Measurements from ENCODE around the gene SATL1.

The SATL1 gene

DNA sequence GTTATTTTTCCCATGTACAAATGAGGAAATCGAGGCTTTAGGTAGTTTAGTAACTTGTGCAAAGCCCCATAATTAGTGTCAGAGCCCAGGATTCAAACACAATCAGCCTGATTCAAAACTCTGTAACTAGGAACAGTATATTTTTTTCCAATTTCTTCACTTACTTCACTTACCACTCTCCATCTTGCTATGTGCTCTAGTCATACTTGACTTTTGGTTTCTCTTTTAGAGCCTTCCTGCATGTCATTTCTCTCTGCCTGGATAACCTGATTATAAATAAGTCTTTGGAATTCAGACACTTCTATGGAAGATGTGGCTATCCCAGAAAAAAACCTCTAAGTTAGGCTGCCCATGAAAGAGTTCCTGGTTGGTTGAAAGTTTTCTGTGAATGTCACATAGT, 22.2 kb downstream of the SATL1 start:
- no peaks in the 10 kb centered on the region for H3K36me3 ChIP-seq (ENCODE audit: control insufficient read depth, low read length)
- H3K9me3 ChIP-seq (ENCODE audit: control insufficient read depth, insufficient read depth, low read length) = no peaks in the 10 kb centered on the region
- no peaks in the 10 kb centered on the region for H3K9me2 ChIP-seq (replicated peaks; ENCODE audit: control insufficient read depth, low read length)
- H3F3A ChIP-seq (ENCODE audit: control insufficient read depth, insufficient read depth) = no peaks in the 10 kb centered on the region
- no peak overlapping the region for H3K4me3 ChIP-seq (ENCODE audit: low read length)
- no peak overlapping the region for H3K27ac ChIP-seq (ENCODE audit: low read depth, low read length)
- no peaks in the 10 kb centered on the region for H4K20me1 ChIP-seq (ENCODE audit: control insufficient read depth, insufficient read depth, low read depth, low read length)
- no peaks in the 10 kb centered on the region for H3K4me1 ChIP-seq (ENCODE audit: control insufficient read depth, low read length)
- TF ChIP-seq, protein P1, sequence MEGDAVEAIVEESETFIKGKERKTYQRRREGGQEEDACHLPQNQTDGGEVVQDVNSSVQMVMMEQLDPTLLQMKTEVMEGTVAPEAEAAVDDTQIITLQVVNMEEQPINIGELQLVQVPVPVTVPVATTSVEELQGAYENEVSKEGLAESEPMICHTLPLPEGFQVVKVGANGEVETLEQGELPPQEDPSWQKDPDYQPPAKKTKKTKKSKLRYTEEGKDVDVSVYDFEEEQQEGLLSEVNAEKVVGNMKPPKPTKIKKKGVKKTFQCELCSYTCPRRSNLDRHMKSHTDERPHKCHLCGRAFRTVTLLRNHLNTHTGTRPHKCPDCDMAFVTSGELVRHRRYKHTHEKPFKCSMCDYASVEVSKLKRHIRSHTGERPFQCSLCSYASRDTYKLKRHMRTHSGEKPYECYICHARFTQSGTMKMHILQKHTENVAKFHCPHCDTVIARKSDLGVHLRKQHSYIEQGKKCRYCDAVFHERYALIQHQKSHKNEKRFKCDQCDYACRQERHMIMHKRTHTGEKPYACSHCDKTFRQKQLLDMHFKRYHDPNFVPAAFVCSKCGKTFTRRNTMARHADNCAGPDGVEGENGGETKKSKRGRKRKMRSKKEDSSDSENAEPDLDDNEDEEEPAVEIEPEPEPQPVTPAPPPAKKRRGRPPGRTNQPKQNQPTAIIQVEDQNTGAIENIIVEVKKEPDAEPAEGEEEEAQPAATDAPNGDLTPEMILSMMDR (IDR thresholded peaks at IDR 0.05; ENCODE audit: low read depth, low read length, poor library complexity, severe bottlenecking) = no peak
- TF ChIP-seq EZH2phosphoT487 (IDR thresholded peaks at IDR 0.05; ENCODE audit: borderline replicate concordance, low read length) = no peak
- H3K79me2 ChIP-seq (ENCODE audit: control insufficient read depth, low read length) = no peaks in the 10 kb centered on the region
- no peaks in the 10 kb centered on the region for H3K27me3 ChIP-seq (ENCODE audit: control insufficient read depth, low read length)
- no peak overlapping the region for H3K4me2 ChIP-seq (ENCODE audit: low read length)

DNA sequence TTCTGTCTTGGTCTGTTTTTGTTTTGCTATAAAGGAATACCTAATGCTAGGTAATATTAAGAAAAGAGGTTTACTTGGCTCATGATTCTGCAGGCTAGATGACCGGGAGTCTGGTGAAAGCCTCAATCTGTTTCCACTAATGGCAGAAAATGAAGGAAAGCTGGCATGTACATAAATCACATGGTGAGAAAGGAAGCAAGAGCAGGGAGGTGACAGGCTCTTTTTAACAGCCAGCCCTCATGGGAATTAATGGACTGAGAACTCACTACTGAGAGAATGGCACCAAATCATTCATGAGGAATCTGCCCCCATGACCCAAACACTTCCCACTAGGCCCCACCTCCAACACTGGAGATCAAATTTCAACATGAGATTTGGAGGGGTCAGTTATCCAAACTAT, 27.6 kb downstream of the SATL1 start:
- H3K4me2 ChIP-seq (ENCODE audit: low read length) = no peak overlapping the region
- no peak overlapping the region for H3K27ac ChIP-seq (ENCODE audit: low read depth, low read length)
- no peaks in the 10 kb centered on the region for H3F3A ChIP-seq (ENCODE audit: control insufficient read depth, insufficient read depth)
- H4K20me1 ChIP-seq (ENCODE audit: control insufficient read depth, insufficient read depth, low read depth, low read length) = no peaks in the 10 kb centered on the region
- no peaks in the 10 kb centered on the region for H3K4me1 ChIP-seq (ENCODE audit: control insufficient read depth, low read length)
- H3K4me3 ChIP-seq (ENCODE audit: low read length) = no peak overlapping the region
- no peaks in the 10 kb centered on the region for H3K36me3 ChIP-seq (ENCODE audit: control insufficient read depth, low read length)
- H3K9me2 ChIP-seq (replicated peaks; ENCODE audit: control insufficient read depth, low read length) = no peaks in the 10 kb centered on the region
- TF ChIP-seq EZH2phosphoT487 (IDR thresholded peaks at IDR 0.05; ENCODE audit: borderline replicate concordance, low read length) = no peak
- TF ChIP-seq, protein P1 (IDR thresholded peaks at IDR 0.05; ENCODE audit: low read depth, low read length, poor library complexity, severe bottlenecking) = no peak
- no peaks in the 10 kb centered on the region for H3K27me3 ChIP-seq (ENCODE audit: control insufficient read depth, low read length)
- no peaks in the 10 kb centered on the region for H3K79me2 ChIP-seq (ENCODE audit: control insufficient read depth, low read length)
- H3K9me3 ChIP-seq (ENCODE audit: control insufficient read depth, insufficient read depth, low read length) = no peaks in the 10 kb centered on the region

DNA sequence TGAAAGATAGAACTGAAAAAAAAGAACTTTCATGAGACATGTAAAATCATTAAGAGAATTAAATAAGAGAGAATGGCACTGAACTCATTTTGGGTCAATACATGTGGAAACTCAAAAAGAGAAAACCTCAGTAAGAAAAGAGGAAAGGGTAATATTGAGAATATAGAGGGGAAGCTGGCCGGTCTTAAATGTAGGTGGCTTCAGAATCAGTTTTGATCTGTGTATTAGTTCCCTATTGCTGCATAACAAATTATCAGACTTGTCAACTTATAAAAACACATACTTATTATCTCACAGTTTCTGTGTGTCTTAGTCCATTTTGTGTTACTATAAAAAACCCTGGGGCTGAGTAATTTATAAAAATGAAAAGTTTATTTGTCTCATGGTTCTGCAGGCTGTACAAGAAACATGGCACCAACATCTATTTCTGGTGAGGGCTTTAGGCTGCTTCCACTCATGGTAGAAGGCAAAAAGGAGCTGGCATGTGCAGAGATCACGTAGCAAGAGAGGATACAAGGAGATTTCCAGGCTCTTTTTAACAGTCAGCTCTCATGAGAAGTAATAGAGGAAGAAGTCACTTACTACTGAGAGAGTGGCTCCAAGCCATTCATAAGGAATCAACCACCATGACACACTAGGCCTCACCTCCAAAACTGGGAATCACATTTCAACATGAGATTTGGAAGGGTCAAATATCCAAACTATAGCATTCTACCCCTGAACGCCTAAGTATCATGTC, 29.6 kb downstream of the SATL1 start:
- TF ChIP-seq, protein P1 (IDR thresholded peaks at IDR 0.05; ENCODE audit: low read depth, low read length, poor library complexity, severe bottlenecking) = no peak
- no peak for TF ChIP-seq EZH2phosphoT487 (IDR thresholded peaks at IDR 0.05; ENCODE audit: borderline replicate concordance, low read length)
- Histone ChIP-seq H3K27ac (ENCODE audit: low read depth, low read length) (no peak overlapping the region), H4K20me1 (ENCODE audit: control insufficient read depth, insufficient read depth, low read depth, low read length) (no peaks in the 10 kb centered on the region), H3K4me2 (ENCODE audit: low read length) (no peak overlapping the region), H3K27me3 (ENCODE audit: control insufficient read depth, low read length) (no peaks in the 10 kb centered on the region), H3F3A (ENCODE audit: control insufficient read depth, insufficient read depth) (no peaks in the 10 kb centered on the region), H3K4me1 (ENCODE audit: control insufficient read depth, low read length) (no peaks in the 10 kb centered on the region), H3K9me2 (replicated peaks; ENCODE audit: control insufficient read depth, low read length) (no peaks in the 10 kb centered on the region), H3K9me3 (ENCODE audit: control insufficient read depth, insufficient read depth, low read length) (no peaks in the 10 kb centered on the region), H3K4me3 (ENCODE audit: low read length) (no peak overlapping the region), H3K36me3 (ENCODE audit: control insufficient read depth, low read length) (no peaks in the 10 kb centered on the region), H3K79me2 (ENCODE audit: control insufficient read depth, low read length) (no peaks in the 10 kb centered on the region)
